ENCODE results near the gene MYO3B.

The MYO3B gene

DNA sequence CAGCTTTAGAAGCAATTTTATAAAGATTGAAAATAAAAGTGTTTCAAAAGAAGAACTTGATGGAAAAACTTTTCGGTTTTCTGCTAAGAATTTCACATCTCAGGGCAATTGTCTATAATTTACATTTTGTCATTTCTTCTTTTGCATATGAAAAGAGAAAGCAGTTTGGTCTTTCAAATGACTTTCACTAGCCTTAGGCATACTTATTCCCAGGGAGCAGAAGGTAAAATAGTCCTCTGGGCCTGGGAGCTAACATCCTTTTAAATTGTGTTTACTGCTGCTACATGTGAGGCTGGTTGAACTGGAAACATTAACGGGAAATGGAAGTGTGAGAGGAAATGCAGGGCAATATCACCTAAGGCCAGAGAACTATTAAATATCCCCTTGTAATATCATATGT is 37.1 kb downstream of the MYO3B start:
- Histone ChIP-seq H2BK12ac (ENCODE audit: low read length in 2 of 2) (no peak overlapping the region), H3K27ac (ENCODE audit: low read length, poor library complexity, severe bottlenecking) (no peak overlapping the region), H3K18ac (ENCODE audit: low read depth in 1 of 2, low read length in 2 of 2) (no peak overlapping the region), H3K4me2 (ENCODE audit: low read length, poor library complexity, severe bottlenecking) (no peak overlapping the region), H3K9ac (ENCODE audit: low read length) (no peak overlapping the region), H2BK15ac (ENCODE audit: low read depth, poor library complexity, severe bottlenecking) (no peak overlapping the region), H4K8ac (ENCODE audit: low read length) (no peak overlapping the region), H4K91ac (ENCODE audit: low read length) (no peak overlapping the region), H3K27me3 (ENCODE audit: control insufficient read depth in 1 of 2, insufficient read depth in 1 of 2, low read length in 2 of 2) (no peaks in the 10 kb centered on the region), H2BK120ac (ENCODE audit: low read depth, low read length) (no peak overlapping the region), H2BK5ac (ENCODE audit: low read depth, low read length, poor library complexity, severe bottlenecking) (no peak overlapping the region), H3K79me1 (replicated peaks; ENCODE audit: low read length, poor library complexity, severe bottlenecking) (no peaks in the 10 kb centered on the region), H3K9me3 (ENCODE audit: control insufficient read depth, low read length) (peaks cover 8% of the 10 kb centered on the region), H3K14ac (ENCODE audit: low read length in 2 of 2) (no peak overlapping the region), H2AK5ac (ENCODE audit: low read length, severe bottlenecking) (no peak overlapping the region), H3K4ac (ENCODE audit: low read depth in 1 of 2, low read length in 2 of 2) (no peak overlapping the region), H3K4me1 (ENCODE audit: control insufficient read depth, insufficient read depth, low read depth, low read length) (no peaks in the 10 kb centered on the region), H3K4me3 (ENCODE audit: insufficient read depth in 1 of 2, low read depth in 1 of 2, low read length in 2 of 2) (no peak overlapping the region), H3K23ac (ENCODE audit: low read length in 2 of 2) (no peak overlapping the region), H3K36me3 (ENCODE audit: control insufficient read depth in 1 of 2, insufficient read depth in 2 of 2, low read depth in 1 of 2, low read length in 2 of 2) (no peaks in the 10 kb centered on the region), H2AFZ (ENCODE audit: low read depth, low read length) (no peak overlapping the region)
- DNase-seq = no peak
- WGBS = no CpG with 5 or more reads among the region's 2 CpGs

DNA sequence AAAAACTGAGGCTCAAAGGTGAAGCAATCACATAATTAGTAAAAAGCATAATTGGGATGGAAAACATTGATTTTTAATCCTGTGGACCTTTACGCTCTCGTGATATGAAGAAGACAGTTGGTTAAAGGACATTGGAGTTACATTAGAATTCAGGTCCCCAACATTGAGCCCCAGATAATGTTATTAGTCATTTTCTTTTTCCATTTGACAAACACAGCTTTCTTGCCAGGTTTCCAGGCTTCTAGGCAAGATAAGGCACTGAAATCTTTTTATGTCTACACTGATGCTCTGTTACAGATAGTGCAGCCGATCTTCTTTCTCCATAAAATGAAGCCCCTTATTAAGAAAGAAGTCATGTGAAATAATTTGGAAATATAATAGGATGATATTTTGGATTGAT is 38.5 kb downstream of the MYO3B start:
- H2AK5ac ChIP-seq (ENCODE audit: low read length, severe bottlenecking) = no peak overlapping the region
- no peaks in the 10 kb centered on the region for H3K9me3 ChIP-seq (ENCODE audit: control insufficient read depth, low read length)
- DNase-seq = no peak
- H2BK15ac ChIP-seq (ENCODE audit: low read depth, poor library complexity, severe bottlenecking) = no peak overlapping the region
- no peak overlapping the region for H3K18ac ChIP-seq (ENCODE audit: low read depth in 1 of 2, low read length in 2 of 2)
- no peaks in the 10 kb centered on the region for H3K79me1 ChIP-seq (replicated peaks; ENCODE audit: low read length, poor library complexity, severe bottlenecking)
- no peaks in the 10 kb centered on the region for H3K4me1 ChIP-seq (ENCODE audit: control insufficient read depth, insufficient read depth, low read depth, low read length)
- no peak overlapping the region for H2BK12ac ChIP-seq (ENCODE audit: low read length in 2 of 2)
- no peak overlapping the region for H3K4me3 ChIP-seq (ENCODE audit: insufficient read depth in 1 of 2, low read depth in 1 of 2, low read length in 2 of 2)
- H3K4me2 ChIP-seq (ENCODE audit: low read length, poor library complexity, severe bottlenecking) = no peak overlapping the region
- no peak overlapping the region for H3K23ac ChIP-seq (ENCODE audit: low read length in 2 of 2)
- H3K36me3 ChIP-seq (ENCODE audit: control insufficient read depth in 1 of 2, insufficient read depth in 2 of 2, low read depth in 1 of 2, low read length in 2 of 2) = no peaks in the 10 kb centered on the region
- H2BK120ac ChIP-seq (ENCODE audit: low read depth, low read length) = no peak overlapping the region
- no peak overlapping the region for H3K9ac ChIP-seq (ENCODE audit: low read length)
- 93% methylated on average over 2 of the region's 3 CpGs for WGBS
- no peak overlapping the region for H2BK5ac ChIP-seq (ENCODE audit: low read depth, low read length, poor library complexity, severe bottlenecking)
- no peak overlapping the region for H4K8ac ChIP-seq (ENCODE audit: low read length)
- H4K91ac ChIP-seq (ENCODE audit: low read length) = no peak overlapping the region
- no peak overlapping the region for H3K14ac ChIP-seq (ENCODE audit: low read length in 2 of 2)
- no peaks in the 10 kb centered on the region for H3K27me3 ChIP-seq (ENCODE audit: control insufficient read depth in 1 of 2, insufficient read depth in 1 of 2, low read length in 2 of 2)
- no peak overlapping the region for H3K27ac ChIP-seq (ENCODE audit: low read length, poor library complexity, severe bottlenecking)
- H2AFZ ChIP-seq (ENCODE audit: low read depth, low read length) = no peak overlapping the region
- H3K4ac ChIP-seq (ENCODE audit: low read depth in 1 of 2, low read length in 2 of 2) = no peak overlapping the region

DNA sequence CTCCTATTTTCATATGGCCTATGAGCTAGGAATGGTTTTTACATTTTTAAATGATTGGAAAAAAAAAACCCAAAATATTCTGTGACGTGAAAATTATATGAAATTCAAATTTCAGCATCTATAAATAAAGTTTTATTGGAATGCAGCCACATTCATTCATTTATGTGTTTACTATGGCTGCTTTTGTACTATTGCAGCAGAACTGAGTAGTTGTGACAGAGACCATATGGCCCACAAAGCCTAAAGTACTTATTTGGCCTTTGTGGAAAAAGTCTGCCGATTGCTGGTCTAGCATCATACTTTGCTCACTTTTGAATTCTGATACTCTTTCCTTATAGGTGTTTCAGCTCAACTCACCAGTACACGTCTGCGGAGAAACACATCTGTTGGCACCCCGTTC is 39.0 kb downstream of the MYO3B start:
- DNase-seq = no peak

DNA sequence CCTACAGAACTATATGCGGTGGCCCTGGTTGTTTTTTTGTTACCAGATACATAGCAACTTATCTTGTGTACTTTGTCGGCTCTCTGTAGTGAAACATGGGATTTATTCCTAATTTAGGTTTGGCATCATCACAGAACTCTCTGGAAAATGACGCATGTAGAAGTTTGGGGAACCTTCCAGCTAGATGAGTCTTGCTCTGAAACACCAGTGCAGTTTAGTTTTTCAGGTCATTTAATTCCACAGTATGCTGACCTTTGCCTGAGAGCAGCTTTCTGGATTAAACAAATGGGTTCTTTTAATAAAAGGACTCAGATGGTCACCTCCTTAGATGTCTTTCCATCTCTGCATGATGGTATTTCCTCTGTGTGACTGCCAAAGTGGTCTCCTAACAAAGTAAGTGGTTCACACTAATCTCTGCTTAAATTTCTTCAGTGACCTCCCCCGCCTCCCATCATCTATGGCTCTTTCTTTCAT is 39.9 kb downstream of the MYO3B start:
- no peak overlapping the region for H3K4ac ChIP-seq (ENCODE audit: low read depth in 1 of 2, low read length in 2 of 2)
- H3K79me1 ChIP-seq (replicated peaks; ENCODE audit: low read length, poor library complexity, severe bottlenecking) = no peaks in the 10 kb centered on the region
- H4K8ac ChIP-seq (ENCODE audit: low read length) = no peak overlapping the region
- H2AK5ac ChIP-seq (ENCODE audit: low read length, severe bottlenecking) = no peak overlapping the region
- no peak overlapping the region for H2AFZ ChIP-seq (ENCODE audit: low read depth, low read length)
- H3K4me1 ChIP-seq (ENCODE audit: control insufficient read depth, insufficient read depth, low read depth, low read length) = peaks cover 2% of the 10 kb centered on the region
- no peaks in the 10 kb centered on the region for H3K9me3 ChIP-seq (ENCODE audit: control insufficient read depth, low read length)
- WGBS = 95% methylated on average over 4 of the region's 4 CpGs
- H2BK15ac ChIP-seq (ENCODE audit: low read depth, poor library complexity, severe bottlenecking) = no peak overlapping the region
- H3K4me3 ChIP-seq (ENCODE audit: insufficient read depth in 1 of 2, low read depth in 1 of 2, low read length in 2 of 2) = no peak overlapping the region
- H2BK12ac ChIP-seq (ENCODE audit: low read length in 2 of 2) = no peak overlapping the region
- no peak overlapping the region for H3K23ac ChIP-seq (ENCODE audit: low read length in 2 of 2)
- no peak overlapping the region for H3K18ac ChIP-seq (ENCODE audit: low read depth in 1 of 2, low read length in 2 of 2)
- H3K27me3 ChIP-seq (ENCODE audit: control insufficient read depth in 1 of 2, insufficient read depth in 1 of 2, low read length in 2 of 2) = no peaks in the 10 kb centered on the region
- DNase-seq = no peak
- H3K9ac ChIP-seq (ENCODE audit: low read length) = peak overlapping the region; percentile 51
- no peaks in the 10 kb centered on the region for H3K36me3 ChIP-seq (ENCODE audit: control insufficient read depth in 1 of 2, insufficient read depth in 2 of 2, low read depth in 1 of 2, low read length in 2 of 2)
- no peak overlapping the region for H3K27ac ChIP-seq (ENCODE audit: low read length, poor library complexity, severe bottlenecking)
- H3K4me2 ChIP-seq (ENCODE audit: low read length, poor library complexity, severe bottlenecking) = no peak overlapping the region
- H3K14ac ChIP-seq (ENCODE audit: low read length in 2 of 2) = no peak overlapping the region
- no peak overlapping the region for H4K91ac ChIP-seq (ENCODE audit: low read length)
- no peak overlapping the region for H2BK120ac ChIP-seq (ENCODE audit: low read depth, low read length)
- H2BK5ac ChIP-seq (ENCODE audit: low read depth, low read length, poor library complexity, severe bottlenecking) = no peak overlapping the region

More for the DNA sequence above, 39.0 kb downstream of the MYO3B start:
- Histone ChIP-seq H3K4me3 (ENCODE audit: insufficient read depth in 1 of 2, low read depth in 1 of 2, low read length in 2 of 2) (no peak overlapping the region), H4K8ac (ENCODE audit: low read length) (no peak overlapping the region), H2BK15ac (ENCODE audit: low read depth, poor library complexity, severe bottlenecking) (no peak overlapping the region), H3K4me1 (ENCODE audit: control insufficient read depth, insufficient read depth, low read depth, low read length) (peaks cover under 1% of the 10 kb centered on the region), H2AK5ac (ENCODE audit: low read length, severe bottlenecking) (no peak overlapping the region), H3K9me3 (ENCODE audit: control insufficient read depth, low read length) (no peaks in the 10 kb centered on the region), H3K79me1 (replicated peaks; ENCODE audit: low read length, poor library complexity, severe bottlenecking) (no peaks in the 10 kb centered on the region), H3K23ac (ENCODE audit: low read length in 2 of 2) (no peak overlapping the region), H3K18ac (ENCODE audit: low read depth in 1 of 2, low read length in 2 of 2) (no peak overlapping the region), H3K14ac (ENCODE audit: low read length in 2 of 2) (no peak overlapping the region), H3K27ac (ENCODE audit: low read length, poor library complexity, severe bottlenecking) (no peak overlapping the region), H2AFZ (ENCODE audit: low read depth, low read length) (no peak overlapping the region), H2BK5ac (ENCODE audit: low read depth, low read length, poor library complexity, severe bottlenecking) (no peak overlapping the region), H4K91ac (ENCODE audit: low read length) (no peak overlapping the region), H2BK12ac (ENCODE audit: low read length in 2 of 2) (no peak overlapping the region), H2BK120ac (ENCODE audit: low read depth, low read length) (no peak overlapping the region), H3K27me3 (ENCODE audit: control insufficient read depth in 1 of 2, insufficient read depth in 1 of 2, low read length in 2 of 2) (no peaks in the 10 kb centered on the region), H3K4ac (ENCODE audit: low read depth in 1 of 2, low read length in 2 of 2) (no peak overlapping the region), H3K4me2 (ENCODE audit: low read length, poor library complexity, severe bottlenecking) (no peak overlapping the region), H3K9ac (ENCODE audit: low read length) (no peak overlapping the region), H3K36me3 (ENCODE audit: control insufficient read depth in 1 of 2, insufficient read depth in 2 of 2, low read depth in 1 of 2, low read length in 2 of 2) (no peaks in the 10 kb centered on the region)
- 95% methylated on average over 4 of the region's 5 CpGs for WGBS
